Stimulated activated CD4-positive, alpha-beta T cell treated with anti-CD3 and anti-CD28 coated beads, Interleukin-15, amount 100 ng/mL, for 24 hours (primary cell): Measurements from ENCODE around the gene GARIN1A.
"Not testable (repeated sequence)": the region's sequence is repeated elsewhere in the genome, so short reads cannot be mapped to it uniquely, and the experiment has no call there.

Source experiments
- DNase-seq: peaks from one replicate; pipeline ENCODE4 v3.0.0-alpha.2; 2020

GARIN1A gene

DNA sequence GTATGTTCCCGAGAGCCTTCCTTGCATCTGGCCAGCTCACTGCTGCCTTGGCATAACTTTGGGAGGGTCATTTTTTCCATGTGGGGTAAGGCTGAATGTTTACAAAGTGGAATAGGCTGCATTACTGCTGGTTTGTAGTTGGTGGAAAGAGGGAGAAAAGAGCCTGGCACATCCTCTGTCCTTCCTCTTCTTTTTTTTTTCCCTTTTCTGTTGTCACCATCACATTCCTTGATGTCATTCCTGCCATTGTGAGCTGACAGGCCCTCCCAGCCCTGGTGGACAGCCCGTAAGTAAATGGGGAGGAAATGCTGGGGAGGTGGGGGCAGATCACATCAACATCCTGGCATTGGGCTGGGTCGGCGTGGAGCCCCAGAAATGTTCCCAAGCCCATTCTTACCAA lies at the start of gene GARIN1A:
TSS of gene GARIN1A (plus strand) at position 301 of the 400 bp plus-strand sequence. CDS start 106 bp downstream, outside the sequence.
- no peak for DNase-seq

DNA sequence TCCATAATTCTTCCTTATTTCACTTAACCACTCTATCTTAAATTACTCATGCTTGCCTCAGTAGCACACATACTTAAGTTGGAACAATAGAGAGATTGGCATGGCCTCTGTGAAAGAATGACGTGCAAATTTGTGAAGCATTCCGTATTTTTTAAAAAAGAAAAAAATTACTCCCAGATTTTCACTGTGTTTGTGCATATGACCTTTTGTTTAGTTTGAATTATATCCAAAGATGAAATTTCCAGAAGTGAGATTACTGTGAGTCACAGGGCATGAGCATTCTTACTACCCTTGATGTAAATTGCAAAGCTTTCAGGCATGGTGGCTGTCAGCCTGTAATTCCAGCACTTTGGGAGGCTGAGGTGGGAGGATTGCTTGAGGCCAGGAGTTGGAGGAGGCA lies 45.0 kb upstream of the GARIN1A start:
- DNase-seq, result not testable (repeated sequence)

DNA sequence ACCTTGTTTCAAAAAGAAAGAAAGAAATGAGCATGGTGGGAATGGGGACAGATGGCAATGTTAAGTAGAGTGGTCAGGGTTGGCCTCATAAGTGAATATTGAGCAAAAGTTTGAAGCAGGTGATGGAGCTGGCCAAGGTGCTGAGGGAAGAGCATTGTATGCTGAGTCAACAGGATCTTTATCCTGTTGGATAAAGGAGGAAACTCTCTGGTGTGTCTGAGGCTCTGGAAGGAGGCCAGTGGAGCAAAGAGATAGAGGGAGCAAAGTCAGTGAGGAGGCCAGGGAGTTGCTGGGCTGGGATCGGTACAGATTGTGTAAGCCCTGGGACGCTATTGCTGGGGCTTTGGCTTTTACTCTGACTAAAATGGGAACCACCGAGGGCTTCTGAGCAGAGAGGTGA lies 38.2 kb upstream of the GARIN1A start:
- not testable (repeated sequence) for DNase-seq

GRCh38 chr7:128645206-128645605 lies 26.9 kb upstream of the GARIN1A start:
- not testable (repeated sequence) for DNase-seq

GRCh38 chr7:128645844-128646243 lies 26.2 kb upstream of the GARIN1A start:
- DNase-seq, result not testable (repeated sequence)

DNA sequence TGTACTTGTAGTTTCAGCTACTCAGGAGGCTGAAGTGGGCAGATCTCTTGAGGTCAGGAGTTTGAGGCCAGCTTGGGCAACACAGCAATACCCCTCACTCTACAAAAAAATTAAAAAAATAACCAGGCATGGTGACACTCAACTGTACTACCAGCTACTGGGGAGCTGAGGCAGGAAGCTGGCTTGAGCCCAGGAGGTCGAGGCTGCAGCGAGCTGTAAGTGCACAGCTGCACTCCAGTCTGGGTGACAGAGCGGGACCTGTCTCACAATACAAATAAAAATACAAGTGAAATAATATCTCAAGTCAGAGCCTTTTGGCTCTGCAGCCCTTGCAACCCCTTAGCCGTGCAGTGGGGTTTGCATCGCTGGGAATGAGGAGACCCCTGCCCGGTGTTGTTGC lies 25.2 kb upstream of the GARIN1A start:
- DNase-seq, result not testable (repeated sequence)

DNA sequence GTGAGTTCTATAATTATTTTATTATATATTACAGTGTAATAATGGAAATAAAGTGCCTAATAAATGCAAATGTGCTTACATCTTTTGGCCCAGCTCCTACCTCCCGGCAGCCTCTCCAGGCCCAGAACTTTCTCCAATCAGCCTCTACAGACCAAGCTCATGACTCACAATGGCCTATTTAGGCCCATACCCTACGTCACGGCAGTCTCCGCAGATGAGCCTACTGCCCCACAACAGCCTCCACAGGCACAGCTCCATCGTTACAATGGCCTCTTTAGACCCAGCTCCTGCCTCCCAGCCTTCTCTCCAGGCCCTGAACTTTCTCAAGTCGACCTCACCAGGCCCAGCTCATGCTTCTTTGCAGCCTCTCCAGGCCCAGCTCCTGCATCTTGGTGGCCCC lies 21.0 kb upstream of the GARIN1A start:
- DNase-seq, result not testable (repeated sequence)

GRCh38 chr7:128652606-128653005 lies 19.5 kb upstream of the GARIN1A start:
- DNase-seq, result not testable (repeated sequence)

DNA sequence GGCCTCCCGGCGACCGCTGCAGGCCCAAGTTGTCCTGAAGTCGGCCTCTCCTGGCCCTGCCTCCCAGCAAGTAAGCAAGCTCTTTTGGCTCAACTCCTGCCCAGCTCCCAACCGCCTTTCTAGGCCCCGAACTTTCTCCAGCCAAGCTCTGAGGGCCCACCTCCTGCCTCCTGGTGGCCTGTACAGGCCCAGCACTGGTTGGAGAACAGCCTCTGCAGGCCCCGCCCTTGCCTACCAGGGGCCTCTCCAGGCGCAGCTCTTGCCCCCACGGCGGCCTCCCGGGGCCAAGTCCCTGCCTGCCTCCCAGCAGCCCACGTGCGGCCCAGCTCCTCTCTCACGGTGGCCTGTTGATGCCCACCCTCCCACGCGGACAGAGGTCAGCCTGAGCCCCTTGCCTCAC lies 18.9 kb upstream of the GARIN1A start:
- DNase-seq, result not testable (repeated sequence)

DNA sequence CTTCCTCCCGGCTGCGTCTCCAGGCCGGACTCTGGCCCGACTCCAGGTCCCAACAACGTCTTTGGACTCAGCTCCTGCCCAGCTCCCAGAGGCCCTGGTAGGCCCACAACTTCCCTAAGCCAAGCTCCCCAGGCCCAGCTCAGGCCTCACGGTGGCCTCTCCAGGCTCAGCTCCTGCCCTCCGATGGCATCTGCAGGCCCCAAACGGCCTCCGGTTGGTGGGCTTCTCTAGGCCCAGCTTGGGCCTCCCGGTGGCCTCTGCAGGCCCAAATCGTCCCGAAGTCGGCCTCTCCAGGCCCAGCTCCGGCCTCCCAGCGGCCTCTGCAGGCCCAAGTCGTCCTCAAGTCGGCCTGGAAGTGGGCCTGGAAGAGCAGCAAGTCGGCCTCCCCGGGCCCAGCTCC lies 18.0 kb upstream of the GARIN1A start:
- DNase-seq, result not testable (repeated sequence)

- not testable (repeated sequence) for DNase-seq
Measured at GRCh38 chr7:128654501-128654900, 17.6 kb upstream of the GARIN1A start.

- DNase-seq, result not testable (repeated sequence)
Measured at GRCh38 chr7:128658428-128658827, 13.7 kb upstream of the GARIN1A start.

- DNase-seq, result no peak
Measured at GRCh38 chr7:128660596-128660995, 11.5 kb upstream of the GARIN1A start.

- no peak for DNase-seq
Measured at GRCh38 chr7:128661446-128661845, 10.6 kb upstream of the GARIN1A start.

GRCh38 chr7:128662091-128662490 lies 10.0 kb upstream of the GARIN1A start:
- no peak for DNase-seq

- not testable (repeated sequence) for DNase-seq
Measured at GRCh38 chr7:128663223-128663622, 8.9 kb upstream of the GARIN1A start.

GRCh38 chr7:128665057-128665456 lies 7.0 kb upstream of the GARIN1A start:
- DNase-seq, result no peak

DNA sequence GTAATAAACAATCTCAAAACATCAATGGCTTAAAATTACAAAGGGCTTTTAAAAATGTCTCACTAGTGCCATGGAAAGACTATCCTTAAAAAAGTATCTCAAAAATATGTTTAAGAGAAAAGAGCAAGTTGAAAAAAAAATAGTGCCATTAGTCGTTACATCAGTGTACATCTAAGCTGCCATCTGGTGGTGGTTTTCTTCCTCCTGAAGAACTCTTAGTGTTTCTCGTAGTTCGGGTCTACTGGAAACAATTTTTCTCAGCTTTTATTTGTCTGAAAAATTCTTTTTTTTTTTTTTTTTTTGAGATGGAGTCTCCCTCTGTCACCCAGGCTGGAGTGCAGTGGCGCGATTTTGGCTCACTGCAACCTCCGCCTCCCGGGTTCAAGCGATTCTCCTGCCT lies 5.9 kb upstream of the GARIN1A start:
- DNase-seq, result no peak

GRCh38 chr7:128672927-128673517 lies 930 bp downstream of the GARIN1A start:
- peak; percentile 30 for DNase-seq

GRCh38 chr7:128673571-128673970 lies 1.5 kb downstream of the GARIN1A start:
- no peak for DNase-seq

DNA sequence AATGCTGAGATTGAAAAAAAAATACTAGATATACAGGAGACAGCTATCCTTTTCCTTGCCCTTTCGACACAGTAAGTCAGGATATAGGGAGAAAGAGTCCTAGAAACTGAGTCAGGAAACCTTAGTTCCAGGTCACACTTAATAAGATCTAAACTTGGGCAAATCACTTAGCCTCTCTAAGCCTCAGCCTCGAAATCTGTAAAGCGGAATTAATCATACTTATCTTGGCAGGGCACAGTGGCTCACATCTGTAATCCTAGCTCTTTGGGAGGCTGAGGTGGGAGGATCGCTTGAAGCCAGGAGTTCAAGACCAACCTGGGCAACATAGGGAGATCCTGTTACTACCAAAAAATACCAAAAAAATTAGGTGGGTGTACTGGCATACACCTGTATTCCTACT lies 4.6 kb downstream of the GARIN1A start:
- no peak for DNase-seq

- no peak for DNase-seq
Measured at GRCh38 chr7:128679920-128680319, 7.8 kb downstream of the GARIN1A start.

DNA sequence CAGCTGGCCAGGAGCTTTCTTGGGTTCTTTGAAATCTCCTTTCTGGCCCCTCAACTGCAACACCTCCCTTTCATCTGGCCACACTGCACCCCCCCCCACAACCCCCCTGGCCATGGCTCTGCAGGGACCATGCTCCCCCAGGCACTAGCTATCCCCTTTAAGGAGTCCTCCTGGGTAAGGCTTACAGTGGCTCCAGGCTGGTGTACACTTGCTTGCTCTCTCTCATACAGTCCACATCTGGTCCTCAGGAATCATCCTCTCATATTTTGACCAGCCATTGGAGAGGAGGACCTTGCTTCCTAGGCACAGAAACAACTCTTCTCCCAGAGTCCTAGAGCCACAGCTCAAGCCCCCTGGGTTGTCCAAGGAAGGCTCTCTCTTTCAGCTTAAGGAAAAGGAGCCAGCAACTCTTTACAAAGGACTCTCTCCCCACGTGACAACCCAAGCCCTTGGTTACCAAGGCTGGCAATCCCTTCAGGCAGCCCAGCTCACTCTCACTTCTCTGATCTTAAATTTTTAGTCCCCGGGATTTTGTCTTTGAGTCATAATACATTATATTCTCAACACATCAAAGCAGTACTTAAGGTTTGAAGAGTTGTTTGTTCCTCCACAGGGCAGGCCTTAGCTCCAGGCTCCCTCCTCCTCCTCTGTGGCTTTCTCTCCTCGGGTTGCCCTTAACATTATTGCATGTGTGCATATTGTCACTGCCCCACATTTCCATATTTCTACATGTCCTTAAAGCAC lies 9.9 kb downstream of the GARIN1A start:
- DNase-seq, result no peak

GRCh38 chr7:128683270-128683669 lies 11.2 kb downstream of the GARIN1A start:
- not testable (repeated sequence) for DNase-seq

- DNase-seq, result not testable (repeated sequence)
Measured at GRCh38 chr7:128683738-128684137, 11.6 kb downstream of the GARIN1A start.
